Breast epithelium (tissue), 3 donors: ENCODE results near the gene TMEM63B.
A peak's percentile ranks its signal among the peaks of the same experiment; 100 is the strongest.

Experiments used
- CTCF ChIP-seq, 3 donors: fragments of 450-650 bp; IDR thresholded peaks; one replicate each; pipeline ENCODE4 v1.5.1; 2016 to 2017; ENCODE audit warnings: antibody characterized with exemption in 3 of 3, mild to moderate bottlenecking in 3 of 3, moderate library complexity in 3 of 3
- POLR2AphosphoS5 ChIP-seq, 3 donors: sonication (generic); formaldehyde crosslinking; IDR thresholded peaks; one replicate each; pipeline ENCODE4 v1.6.1; 2017; ENCODE audit warnings: antibody characterized with exemption in 3 of 3

- TF ChIP-seq CTCF (IDR thresholded peaks at IDR 0.05) (peak; percentile 80 to 95 (median 93)), POLR2AphosphoS5 (IDR thresholded peaks at IDR 0.05) (peak in 2 of 3 donors; percentile 31 to 57)
Observed at GRCh38 chr6:44172731-44173500, 45.6 kb downstream of the TMEM63B start.
